Transverse colon (tissue), 4 donors: ENCODE measurements around the gene TAX1BP3. TPM values are rescaled to one million over a fixed set of nuclear protein-coding genes. Genes with fewer than 3 reads are reported as not detected.
A peak's percentile ranks its signal among the peaks of the same experiment; 100 is the strongest.

ENCODE experiments used
- DNase-seq: peaks from one replicate; pipeline ENCODE4 v3.0.0-alpha.2; 2019
- H3K27ac ChIP-seq, 4 donors: fragments of 200-600 bp; sonication (generic); 2 replicates each; pipeline ENCODE4 v1.5.1; 2016 to 2018; ENCODE audit warnings: inconsistent platforms in 4 of 4
- H3K27me3 ChIP-seq: fragments of 200-600 bp; sonication (generic); 2 replicates; pipeline ENCODE4 v1.5.1; 2017; ENCODE audit warnings: inconsistent platforms
- H3K36me3 ChIP-seq, 4 donors: fragments of 200-600 bp; sonication (generic); 2 replicates each; pipeline ENCODE4 v1.5.1; 2017 to 2019; ENCODE audit warnings: inconsistent platforms in 4 of 4
- H3K4me1 ChIP-seq, 4 donors: fragments of 200-600 bp; sonication (generic); 2 replicates each; pipeline ENCODE4 v1.5.1; 2017 to 2020; ENCODE audit warnings: inconsistent platforms in 4 of 4
- H3K4me3 ChIP-seq, 4 donors: fragments of 200-600 bp; sonication (generic); 1 replicate in 1 of 4; 2 replicates in 3 of 4; pipeline versions ENCODE4 v1.5.1 to v1.6.1; 2017 to 2019; ENCODE audit warnings: inconsistent platforms in 4 of 4
- H3K9me3 ChIP-seq, 2 donors: fragments of 200-600 bp; sonication (generic); 2 replicates each; pipeline ENCODE4 v1.5.1; 2017 to 2019; ENCODE audit warnings: inconsistent platforms in 2 of 2
- EP300 ChIP-seq: sonication (generic); formaldehyde crosslinking; IDR thresholded peaks from one replicate; pipeline ENCODE4 v1.6.1; 2017; ENCODE audit warnings: antibody characterized with exemption, low read depth
- POLR2A ChIP-seq: fragments of 450-650 bp; IDR thresholded peaks from one replicate; pipeline ENCODE4 v1.6.1; 2016; ENCODE audit warnings: antibody characterized with exemption, mild to moderate bottlenecking, moderate library complexity
- POLR2AphosphoS5 ChIP-seq, 3 donors: sonication (generic); formaldehyde crosslinking; IDR thresholded peaks; one replicate each; pipeline ENCODE4 v1.6.1; 2016; ENCODE audit warnings: antibody characterized with exemption in 3 of 3
- WGBS, 2 donors: methylation state at CpG; one replicate each; pipeline ENCODE4 v1.1.5; 2018; ENCODE audit warnings: low coverage in 1 of 2; 5-methylcytosine and 5-hydroxymethylcytosine counted together
- in situ Hi-C, 4 donors: fragments of 200-750 bp; cut with MboI; loops; one replicate each; pipeline versions ENCODE4 v1.15.0 to v1.15.1; 2017; ENCODE audit warnings: low sequenced_read_pairs in 3 of 4, low pct_ligation_motif_present in 1 of 4, low pct_unique_long_range_greater_than_20kb in 1 of 4
- intact Hi-C: fragments of 100-400 bp; cut with DNase I; formaldehyde crosslinking; loops from one replicate; pipeline ENCODE4 v1.15.1; 2023; ENCODE audit warnings: low total_unique reads
- total RNA-seq, 4 donors: library from RNA; depleted of rRNA; stranded (reverse); fragments of >200 nt; gene quantifications; one replicate each; pipeline ENCODE4 v1.1.0, GENCODE V29; 2016
- TF ChIP-seq, protein P1 (sequence below), 5 experiments: fragments of 200-600 bp in 3 of 5; fragments of 450-650 bp in 2 of 5; sonication (generic) in 3 of 5; IDR thresholded peaks; 1 replicate in 2 of 5; 2 replicates in 3 of 5; pipeline ENCODE4 v1.5.1; 2016 to 2017; ENCODE audit warnings: antibody characterized with exemption in 5 of 5, inconsistent platforms in 3 of 5, mild to moderate bottlenecking in 2 of 5, moderate library complexity in 1 of 5

The TAX1BP3 gene
- total RNA-seq, 4 donors from 2014 or later: 129 to 451 (median 202) TPM

DNA sequence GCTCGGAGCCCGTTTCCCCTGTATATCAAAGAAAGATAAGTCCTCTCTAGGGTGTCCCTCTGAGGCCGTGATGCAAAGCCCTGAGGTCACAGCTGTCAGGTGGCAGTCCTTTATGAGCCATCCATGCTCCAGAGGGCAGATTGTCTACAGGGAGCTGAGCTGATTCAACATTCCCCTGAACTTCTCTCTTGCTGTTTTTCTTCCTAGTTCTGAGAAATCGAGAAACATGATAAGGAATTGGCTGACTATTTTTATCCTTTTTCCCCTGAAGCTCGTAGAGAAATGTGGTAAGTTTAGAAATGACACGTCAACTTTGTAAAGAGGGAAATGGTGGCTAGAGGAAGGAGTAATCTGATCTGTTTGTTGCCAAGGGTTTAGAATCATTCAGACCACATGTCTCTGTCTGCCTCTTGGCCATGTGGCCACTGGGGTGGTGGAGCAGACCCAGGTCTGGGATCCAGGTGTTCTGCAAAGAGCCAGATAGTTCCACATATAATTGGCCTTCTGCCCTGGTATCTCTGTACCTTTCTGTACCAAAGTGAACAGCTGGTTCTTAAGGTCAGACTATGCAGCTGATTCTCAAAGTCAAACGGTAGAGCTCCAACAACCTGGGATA is 28.3 kb downstream of the TAX1BP3 start:
- intact Hi-C loops (no loop called here), in situ Hi-C loops (loop anchor here in 3 of 4 donors (25.0 kb wide), 1 partner anchor 603 kb away; no protein-coding TSS in a partner anchor)
- Histone ChIP-seq H3K9me3 (no peaks in the 10 kb centered on the region), H3K4me3 (no peak overlapping the region), H3K36me3 (no peaks in the 10 kb centered on the region), H3K4me1 (peaks cover 7 to 15% (median 12%) of the 10 kb centered on the region in 4 donors), H3K27ac (no peak overlapping the region), H3K27me3 (no peaks in the 10 kb centered on the region)
- no peak for DNase-seq
- TF ChIP-seq, protein P1, sequence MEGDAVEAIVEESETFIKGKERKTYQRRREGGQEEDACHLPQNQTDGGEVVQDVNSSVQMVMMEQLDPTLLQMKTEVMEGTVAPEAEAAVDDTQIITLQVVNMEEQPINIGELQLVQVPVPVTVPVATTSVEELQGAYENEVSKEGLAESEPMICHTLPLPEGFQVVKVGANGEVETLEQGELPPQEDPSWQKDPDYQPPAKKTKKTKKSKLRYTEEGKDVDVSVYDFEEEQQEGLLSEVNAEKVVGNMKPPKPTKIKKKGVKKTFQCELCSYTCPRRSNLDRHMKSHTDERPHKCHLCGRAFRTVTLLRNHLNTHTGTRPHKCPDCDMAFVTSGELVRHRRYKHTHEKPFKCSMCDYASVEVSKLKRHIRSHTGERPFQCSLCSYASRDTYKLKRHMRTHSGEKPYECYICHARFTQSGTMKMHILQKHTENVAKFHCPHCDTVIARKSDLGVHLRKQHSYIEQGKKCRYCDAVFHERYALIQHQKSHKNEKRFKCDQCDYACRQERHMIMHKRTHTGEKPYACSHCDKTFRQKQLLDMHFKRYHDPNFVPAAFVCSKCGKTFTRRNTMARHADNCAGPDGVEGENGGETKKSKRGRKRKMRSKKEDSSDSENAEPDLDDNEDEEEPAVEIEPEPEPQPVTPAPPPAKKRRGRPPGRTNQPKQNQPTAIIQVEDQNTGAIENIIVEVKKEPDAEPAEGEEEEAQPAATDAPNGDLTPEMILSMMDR (IDR thresholded peaks at IDR 0.05): no peak
- no peak for TF ChIP-seq POLR2AphosphoS5 (IDR thresholded peaks at IDR 0.05)
- TF ChIP-seq POLR2A: no peak
- TF ChIP-seq EP300: no peak
- WGBS, 2 donors: 66 to 75% methylated on average over 4 to 7 of the region's 7 CpGs

DNA sequence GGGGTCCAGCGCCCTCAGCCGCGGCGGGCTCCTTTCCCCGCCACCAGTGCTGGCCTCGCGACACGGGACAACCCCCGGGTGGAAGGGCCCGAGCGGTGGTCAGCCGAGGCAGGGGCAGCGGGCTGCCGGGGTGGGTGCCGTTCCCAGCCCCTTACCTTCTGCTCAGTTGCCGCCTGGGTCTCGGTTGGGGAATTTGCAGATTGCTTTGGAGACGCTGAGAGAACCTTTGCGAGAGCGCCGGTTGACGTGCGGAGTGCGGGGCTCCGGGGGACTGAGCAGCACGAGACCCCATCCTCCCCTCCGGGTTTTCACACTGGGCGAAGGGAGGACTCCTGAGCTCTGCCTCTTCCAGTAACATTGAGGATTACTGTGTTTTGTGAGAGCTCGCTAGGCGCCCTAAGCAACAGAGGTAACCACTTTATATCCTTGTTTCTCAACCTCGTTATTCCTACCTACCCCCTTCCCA is 31.4 kb downstream of the TAX1BP3 start:
- H3K36me3 ChIP-seq: no peaks in the 10 kb centered on the region
- H3K27ac ChIP-seq: peak overlapping the region; percentile 94 to 96 (median 96)
- WGBS, 2 donors: 4 to 10% methylated on average over 2 to 10 of the region's 31 CpGs
- H3K9me3 ChIP-seq: no peaks in the 10 kb centered on the region
- in situ Hi-C loops (loop anchor here in 3 of 4 donors (25.0 kb wide), 1 partner anchor 600 kb away; no protein-coding TSS in a partner anchor), intact Hi-C loops (no loop called here)
- DNase-seq: no peak
- H3K4me1 ChIP-seq: peaks cover 7 to 25% (median 15%) of the 10 kb centered on the region in 4 donors
- H3K27me3 ChIP-seq: no peaks in the 10 kb centered on the region
- H3K4me3 ChIP-seq: peak overlapping the region; percentile 81 to 87 (median 84)
- TF ChIP-seq POLR2A (no peak), EP300 (no peak), POLR2AphosphoS5 (IDR thresholded peaks at IDR 0.05) (no peak)
- TF ChIP-seq, protein P1 (IDR thresholded peaks at IDR 0.05): no peak

DNA sequence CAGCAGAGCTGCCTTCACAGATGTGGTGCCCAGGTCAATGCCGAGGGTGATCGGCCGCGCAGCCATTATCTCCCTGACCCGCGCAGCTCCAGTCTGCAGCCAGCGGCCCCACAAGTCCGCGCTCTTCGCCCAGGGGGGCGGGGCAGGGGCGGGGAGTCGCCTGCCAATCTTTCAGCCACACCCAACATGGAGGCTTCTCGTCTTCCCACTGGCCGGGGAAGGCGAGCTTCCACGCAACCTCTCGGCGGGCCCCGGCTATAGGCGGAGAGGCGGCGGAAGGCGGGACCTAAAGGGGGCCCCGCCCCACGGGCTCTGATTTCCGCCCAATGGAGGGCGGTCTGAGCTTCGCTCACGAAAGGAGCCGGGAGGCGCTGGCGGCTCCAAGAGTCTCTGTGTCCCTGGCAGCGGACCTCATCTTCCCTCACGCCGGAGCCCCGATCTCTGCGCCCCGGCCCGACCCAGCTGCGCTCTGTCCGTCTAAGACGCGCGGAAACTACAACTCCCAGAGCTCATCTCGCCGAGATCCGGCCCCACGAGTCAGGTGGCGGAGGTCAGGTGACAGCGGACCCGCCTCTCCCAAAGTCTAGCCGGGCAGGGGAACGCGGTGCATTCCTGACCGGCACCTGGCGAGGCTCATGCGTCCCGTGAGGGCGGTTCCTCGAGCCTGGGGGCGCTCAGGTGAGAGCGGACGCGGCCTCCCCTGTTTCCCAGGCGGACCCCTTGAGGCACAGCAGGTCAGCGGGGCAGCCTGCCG is 32.0 kb downstream of the TAX1BP3 start, which contains the start of the genes CTNS and SHPK:
Gene CTNS (plus strand): TSS at position 607 of the 754 bp plus-strand sequence. CDS start 3,447 bp downstream, outside the sequence.
Gene SHPK (minus strand): TSS at position 97 of the 754 bp plus-strand sequence. CDS start 31 bp downstream, at position 66.
- H3K36me3 ChIP-seq: no peaks in the 10 kb centered on the region
- in situ Hi-C loops: loop anchor here in 3 of 4 donors (25.0 kb wide), 1 partner anchor 599 kb away; no protein-coding TSS in a partner anchor

More for the DNA sequence above, 32.0 kb downstream of the TAX1BP3 start, which contains the start of the genes CTNS and SHPK:
- Histone ChIP-seq H3K27ac (peak within 1 kb of the TSS; percentile 94 to 96 (median 96)), H3K9me3 (no peaks in the 10 kb centered on the region), H3K4me3 (peak within 1 kb of the TSS; percentile 81 to 87 (median 84)), H3K27me3 (no peaks in the 10 kb centered on the region), H3K4me1 (peaks cover 7 to 25% (median 15%) of the 10 kb centered on the region in 4 donors)
- intact Hi-C loops: no loop called here
- peak; percentile 97 for DNase-seq
- no peak for TF ChIP-seq EP300
- TF ChIP-seq POLR2A: peak; percentile 77
- TF ChIP-seq, protein P1 (IDR thresholded peaks at IDR 0.05): peak in 1 of 5 experiments; percentile 22
- peak; percentile 90 to 96 (median 92) for TF ChIP-seq POLR2AphosphoS5 (IDR thresholded peaks at IDR 0.05)
- WGBS, 2 donors: 0% methylated on average over 42 of the region's 68 CpGs; no CpG with 5 or more reads in 1 of the 2 donors
